Stimulated activated CD4-positive, alpha-beta T cell treated with anti-CD3 and anti-CD28 coated beads, Interleukin-1b, Interleukin-23, amount 100 ng/mL, for 1 hour (primary cell): Measurements from ENCODE around the gene HOATZ.

Experiments
- DNase-seq, 2 donors: peaks; one replicate each; pipeline ENCODE4 v3.0.0-alpha.2; 2020; ENCODE audit warnings: low read depth in 2 of 2

Gene HOATZ

DNA sequence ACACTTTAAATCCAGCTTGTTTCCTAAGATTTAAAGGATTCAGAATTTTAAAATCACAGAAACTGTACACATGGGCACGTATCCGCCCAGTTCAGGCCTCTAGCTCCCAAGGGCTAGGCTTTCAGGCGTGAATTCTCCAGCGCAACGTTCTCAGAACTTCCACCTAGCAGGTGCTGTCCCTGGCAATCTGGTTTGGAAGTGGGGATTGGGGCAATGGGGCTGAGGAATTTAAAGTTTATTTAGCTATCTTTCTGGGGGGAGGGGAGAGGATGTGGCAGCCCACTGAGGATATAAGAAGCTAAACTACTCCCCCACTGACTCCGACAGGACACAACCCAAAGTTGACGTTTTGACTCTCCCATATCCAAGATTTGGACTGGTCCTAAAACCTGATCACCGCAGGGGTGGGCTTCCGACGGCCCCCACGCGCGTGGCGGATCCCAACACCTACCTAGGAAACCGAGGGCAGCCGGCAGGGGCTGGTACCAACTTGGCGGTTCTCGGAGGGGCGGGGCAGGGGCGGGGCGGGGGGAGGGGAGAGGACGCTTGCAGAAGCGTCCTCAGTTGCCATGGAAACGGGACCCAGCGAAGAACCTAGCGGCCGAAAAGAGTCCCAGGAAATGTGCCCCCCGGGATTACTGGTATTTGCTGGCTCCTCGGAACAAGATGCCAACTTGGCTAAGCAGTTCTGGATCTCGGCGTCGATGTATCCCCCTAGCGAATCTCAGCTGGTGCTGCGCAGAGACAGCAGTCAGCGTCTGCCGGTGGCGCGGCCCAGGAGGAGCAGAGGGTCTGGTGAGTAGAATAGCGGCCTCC is at the start of gene HOATZ:
HOATZ (plus strand) TSS at position 563 of the 816 bp plus-strand sequence; CDS start at position 570, 7 bp downstream.
- DNase-seq = no peak

GRCh38 chr11:111465400-111465799 is 49.2 kb upstream of the HOATZ start:
- no peak for DNase-seq

GRCh38 chr11:111466615-111467014 is 48.0 kb upstream of the HOATZ start:
- no peak for DNase-seq

DNA sequence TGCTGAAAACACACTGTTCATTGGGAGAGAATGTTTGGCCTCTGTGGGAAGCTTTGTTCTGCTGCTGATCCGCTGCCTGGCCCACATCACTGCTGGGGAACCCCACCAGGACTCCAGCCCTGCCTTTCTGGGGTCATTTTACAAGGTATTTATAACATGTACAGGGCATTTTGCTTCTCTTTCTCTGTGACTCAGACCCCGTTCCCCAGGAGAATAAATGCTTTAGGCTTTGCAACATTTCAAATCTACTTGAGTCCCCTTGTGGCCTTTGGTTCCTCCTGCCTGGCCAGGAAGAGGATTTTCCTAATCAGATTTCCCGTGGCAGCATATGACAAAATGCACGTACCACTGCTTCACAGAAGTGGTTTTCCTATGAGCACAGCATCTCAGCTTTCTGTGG is 45.4 kb upstream of the HOATZ start:
- no peak for DNase-seq

- DNase-seq = no peak
Measured at GRCh38 chr11:111472228-111472627, 42.4 kb upstream of the HOATZ start.

- no peak for DNase-seq
Measured at GRCh38 chr11:111474432-111474831, 40.1 kb upstream of the HOATZ start.

DNA sequence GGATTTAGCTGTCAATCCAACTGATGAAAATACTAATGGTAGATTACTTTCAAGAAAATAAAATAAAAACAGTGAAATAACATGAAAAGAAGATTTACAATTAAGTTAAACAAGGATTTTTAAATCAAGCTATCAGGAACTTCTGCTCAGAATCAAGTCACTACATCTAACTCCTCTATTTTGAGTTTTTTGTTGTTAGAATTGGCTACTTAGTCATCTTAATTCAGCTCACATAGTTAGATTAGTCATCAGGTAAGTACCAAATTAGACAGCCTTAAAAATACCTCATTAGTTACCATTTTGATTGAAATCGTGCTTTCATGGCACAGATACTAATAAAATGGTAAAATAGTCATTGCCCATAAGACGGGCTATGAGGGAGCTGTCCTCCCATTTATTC is 38.2 kb upstream of the HOATZ start:
- no peak for DNase-seq

DNA sequence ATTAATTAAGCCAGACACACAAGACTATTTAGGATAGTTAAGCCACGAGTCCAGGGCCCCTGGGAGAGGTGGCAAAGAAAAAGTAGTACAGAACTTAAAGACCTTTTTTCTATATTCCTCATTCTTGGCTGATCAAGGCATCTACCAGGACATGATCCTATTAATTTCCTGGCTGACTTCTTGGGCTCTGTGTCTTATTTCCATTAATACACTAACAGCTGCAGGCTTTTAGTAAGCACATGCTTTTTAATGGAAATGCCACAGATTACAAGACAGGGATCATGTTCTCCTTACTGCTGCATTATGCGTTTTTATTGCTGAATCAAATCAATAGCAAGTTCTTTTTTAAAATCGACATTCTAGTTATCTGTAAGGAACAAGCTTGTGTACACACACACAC is 37.6 kb upstream of the HOATZ start:
- DNase-seq = no peak

GRCh38 chr11:111477898-111478297 is 36.7 kb upstream of the HOATZ start:
- DNase-seq = no peak

DNA sequence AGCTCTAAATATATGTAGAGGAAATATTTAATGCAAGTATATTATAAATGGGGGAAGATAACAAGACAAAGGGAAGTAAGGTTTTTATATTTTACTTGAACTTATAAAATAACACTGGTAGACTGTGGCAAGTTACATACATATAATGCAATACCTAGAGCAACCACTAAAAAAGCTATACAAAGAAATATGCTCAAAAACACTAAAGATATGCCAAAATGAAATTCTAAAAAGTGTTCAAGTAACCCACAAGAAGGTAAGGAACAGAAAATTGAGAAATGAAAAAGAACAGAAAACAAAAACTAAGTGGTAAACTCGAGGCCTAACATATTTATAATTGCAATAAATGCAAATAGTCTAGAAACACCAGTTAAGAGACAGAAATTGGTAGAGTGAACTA is 34.9 kb upstream of the HOATZ start:
- no peak for DNase-seq

GRCh38 chr11:111483431-111483830 is 31.1 kb upstream of the HOATZ start:
- no peak for DNase-seq

- no peak for DNase-seq
Measured at GRCh38 chr11:111490496-111490895, 24.1 kb upstream of the HOATZ start.

- DNase-seq = no peak
Measured at GRCh38 chr11:111494040-111494439, 20.5 kb upstream of the HOATZ start.

GRCh38 chr11:111499483-111499882 is 15.1 kb upstream of the HOATZ start:
- no peak for DNase-seq

DNA sequence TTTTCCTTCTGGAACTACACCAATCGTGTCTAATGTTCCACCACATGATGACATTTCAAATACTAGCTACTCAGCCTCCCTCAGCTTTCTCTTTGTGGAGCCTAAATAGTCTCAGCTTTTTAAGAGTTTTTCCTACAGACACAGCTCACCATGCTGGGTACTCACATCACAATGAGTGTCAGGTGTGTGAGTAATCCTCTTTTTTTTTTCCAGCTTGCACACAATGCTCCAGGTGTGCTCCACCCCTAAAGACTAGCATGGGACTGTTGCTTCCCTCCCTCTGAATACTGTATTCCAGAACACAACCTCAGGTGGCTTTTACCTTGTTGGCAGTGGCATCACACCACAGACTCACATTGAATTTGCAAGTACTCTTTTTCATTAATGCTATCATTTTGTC is 14.1 kb upstream of the HOATZ start:
- no peak for DNase-seq

- DNase-seq = no peak
Measured at GRCh38 chr11:111502611-111503010, 12.0 kb upstream of the HOATZ start.

DNA sequence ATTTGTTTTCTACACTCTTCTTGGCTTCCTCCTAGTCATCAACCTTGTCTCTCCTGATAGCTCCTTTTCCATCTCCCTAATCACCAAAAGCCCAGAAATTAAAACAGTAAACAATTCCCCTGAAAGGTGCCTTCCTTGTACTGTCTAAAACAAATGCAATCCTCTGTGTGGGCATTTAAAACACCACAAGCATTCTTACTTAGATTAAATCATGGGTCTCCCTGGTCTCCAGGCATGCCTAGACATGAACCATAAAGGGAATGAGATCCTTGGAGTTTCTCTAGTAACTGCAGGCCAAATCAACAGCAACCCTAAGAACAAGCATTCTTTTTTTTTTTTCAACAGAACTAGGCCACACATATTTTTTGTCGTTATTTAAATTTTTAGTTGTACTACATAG is 4.3 kb upstream of the HOATZ start:
- DNase-seq = no peak

GRCh38 chr11:111512296-111513239 is 2.0 kb upstream of the HOATZ start, which contains the start of gene BTG4:
BTG4 (minus strand) TSS chr11:111512386; CDS start chr11:111498776, 13,610 bp downstream.
- DNase-seq = no peak

- DNase-seq = no peak
Measured at GRCh38 chr11:111513240-111513605, 1.4 kb upstream of the HOATZ start.

- DNase-seq = no peak
Measured at GRCh38 chr11:111515591-111515990, 1.0 kb downstream of the HOATZ start.

GRCh38 chr11:111518668-111519067 is 4.1 kb downstream of the HOATZ start:
- no peak for DNase-seq

GRCh38 chr11:111520560-111520959 is 6.0 kb downstream of the HOATZ start:
- DNase-seq = no peak

- no peak for DNase-seq
Measured at GRCh38 chr11:111521135-111521534, 6.6 kb downstream of the HOATZ start.
